ENCODE results near the gene PHF21B.

GRCh38 chr22:44947049-44947448, 62.8 kb downstream of the PHF21B start:
- TF ChIP-seq CTCF (IDR thresholded peaks at IDR 0.05) = no peak
- TF ChIP-seq POLR2AphosphoS5 (IDR thresholded peaks at IDR 0.05) = no peak

Measured in esophagus muscularis mucosa (tissue), 3 donors.